HG02870 (cell line): ENCODE data around the gene OR6K6.

Experiments
- ATAC-seq: cut with Tn5 transposase; IDR thresholded peaks from one replicate; pipeline ENCODE4 v1.9.1; 2021; ENCODE audit warnings: mild to moderate bottlenecking, moderate library complexity; ENCODE audit not compliant: unreplicated experiment

Gene OR6K6

GRCh38 chr1:158754420-158754819 lies at the start of gene OR6K6:
OR6K6 (plus strand) TSS chr1:158754720; CDS start chr1:158754888, 168 bp downstream.
- no peak for ATAC-seq

- ATAC-seq: no peak
These were observed 48.4 kb upstream of the OR6K6 start for GRCh38 chr1:158706096-158706495.

DNA sequence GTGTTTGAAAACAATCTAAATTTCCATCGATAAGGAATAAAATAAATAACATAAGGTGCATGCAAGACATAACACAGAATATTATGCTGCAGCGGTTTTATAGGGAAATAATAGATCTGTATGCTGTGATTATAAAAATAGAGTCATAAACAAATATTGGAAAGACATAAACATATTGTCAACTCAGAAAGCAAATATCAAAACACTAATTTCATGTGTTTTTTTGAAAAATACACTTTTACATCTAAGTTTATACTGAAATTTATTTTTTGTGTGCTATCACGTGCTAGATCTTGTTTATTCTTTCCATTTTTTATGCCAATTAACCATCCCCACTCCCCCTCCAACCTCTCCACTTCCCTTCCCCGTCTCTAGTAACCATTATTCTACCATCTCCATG lies 43.4 kb upstream of the OR6K6 start:
- no peak for ATAC-seq

GRCh38 chr1:158714754-158715153 lies 39.8 kb upstream of the OR6K6 start:
- no peak for ATAC-seq

GRCh38 chr1:158716335-158716734 lies 38.2 kb upstream of the OR6K6 start:
- peak; percentile 51 for ATAC-seq

DNA sequence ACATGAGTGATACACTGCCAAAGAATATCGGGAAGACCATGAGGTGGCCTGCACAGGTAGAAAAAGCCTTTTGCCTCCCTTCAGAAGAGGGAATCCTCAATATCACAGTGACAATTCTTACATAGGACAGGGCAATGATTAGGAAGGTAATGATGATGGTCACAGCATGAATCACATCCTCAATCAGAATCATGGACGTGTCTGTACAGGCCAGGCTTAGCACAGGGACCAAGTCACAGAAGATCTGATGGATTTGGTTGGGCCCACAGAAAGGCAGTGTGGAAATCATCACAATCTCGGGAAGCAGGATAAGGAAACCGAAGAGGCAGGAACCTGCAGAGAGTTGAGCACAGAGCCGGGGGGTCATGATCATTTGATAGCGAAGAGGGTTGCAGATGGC lies 37.2 kb upstream of the OR6K6 start:
- ATAC-seq: no peak

DNA sequence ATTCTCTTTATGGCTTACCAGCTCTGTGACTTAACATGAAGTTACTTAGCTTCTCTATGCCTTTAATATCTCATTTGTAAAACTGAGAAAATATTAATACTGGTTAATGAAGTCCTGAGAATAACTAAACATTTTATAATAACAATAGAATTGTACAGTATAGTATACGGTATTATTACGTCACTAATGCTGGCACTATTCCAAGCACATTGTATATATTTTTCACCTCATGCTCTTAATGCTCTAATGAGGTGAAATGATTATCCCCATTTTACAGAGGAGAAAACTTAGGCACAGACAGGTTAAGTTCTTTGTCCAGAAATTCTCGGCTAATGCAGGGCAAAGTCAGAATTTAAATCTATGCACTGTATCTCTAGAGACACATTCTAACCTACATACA lies 34.9 kb upstream of the OR6K6 start:
- ATAC-seq: no peak

GRCh38 chr1:158720620-158721019 lies 33.9 kb upstream of the OR6K6 start, which contains the start of gene OR6K3:
OR6K3 (minus strand) TSS chr1:158720720; CDS start chr1:158718115, 2,605 bp downstream.
- no peak for ATAC-seq

DNA sequence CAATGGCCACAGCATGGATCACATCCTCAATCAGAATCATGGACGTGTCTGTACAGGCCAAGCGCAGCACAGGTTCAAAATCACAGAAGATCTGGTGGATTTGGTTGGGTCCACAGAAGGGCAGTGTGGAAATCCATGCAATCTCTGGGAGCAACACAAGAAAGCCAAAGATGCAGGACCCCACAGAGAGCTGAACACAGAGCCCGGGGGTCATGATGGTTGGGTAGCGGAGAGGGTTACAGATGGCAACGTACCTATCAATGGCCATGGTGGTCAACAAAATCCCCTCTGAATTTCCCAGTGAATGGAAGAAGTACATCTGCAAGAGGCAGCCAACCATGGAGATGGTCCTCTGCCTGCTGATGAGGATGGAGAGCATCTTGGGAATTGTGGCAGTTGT lies 30.1 kb upstream of the OR6K6 start:
- no peak for ATAC-seq

GRCh38 chr1:158728510-158729225 lies 25.9 kb upstream of the OR6K6 start:
- ATAC-seq: no peak

DNA sequence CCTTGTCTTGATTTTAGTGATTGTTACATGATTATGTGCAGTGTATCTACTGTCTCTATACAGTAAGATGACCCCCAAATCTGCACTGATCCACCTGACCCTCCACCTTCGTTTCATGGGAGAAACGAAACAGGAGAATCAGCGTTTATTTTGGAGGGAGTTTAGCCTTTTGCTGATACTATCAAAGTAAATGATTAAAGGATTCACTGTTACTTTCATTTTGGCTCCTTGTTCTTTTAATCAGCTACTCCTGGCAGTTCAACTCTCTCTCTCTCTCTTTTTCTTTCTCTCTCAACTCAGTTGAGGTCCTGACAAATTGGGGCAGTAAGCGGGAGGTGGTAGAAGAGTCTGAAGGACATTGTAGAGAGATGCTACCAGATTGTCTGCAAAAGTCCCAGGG lies 24.1 kb upstream of the OR6K6 start:
- ATAC-seq: no peak

- ATAC-seq: no peak
These were observed 22.8 kb upstream of the OR6K6 start for GRCh38 chr1:158731707-158732106.

GRCh38 chr1:158732524-158732923 lies 22.0 kb upstream of the OR6K6 start:
- no peak for ATAC-seq

GRCh38 chr1:158735848-158736247 lies 18.7 kb upstream of the OR6K6 start:
- no peak for ATAC-seq

- no peak for ATAC-seq
These were observed 2.3 kb upstream of the OR6K6 start for GRCh38 chr1:158752155-158752712.

DNA sequence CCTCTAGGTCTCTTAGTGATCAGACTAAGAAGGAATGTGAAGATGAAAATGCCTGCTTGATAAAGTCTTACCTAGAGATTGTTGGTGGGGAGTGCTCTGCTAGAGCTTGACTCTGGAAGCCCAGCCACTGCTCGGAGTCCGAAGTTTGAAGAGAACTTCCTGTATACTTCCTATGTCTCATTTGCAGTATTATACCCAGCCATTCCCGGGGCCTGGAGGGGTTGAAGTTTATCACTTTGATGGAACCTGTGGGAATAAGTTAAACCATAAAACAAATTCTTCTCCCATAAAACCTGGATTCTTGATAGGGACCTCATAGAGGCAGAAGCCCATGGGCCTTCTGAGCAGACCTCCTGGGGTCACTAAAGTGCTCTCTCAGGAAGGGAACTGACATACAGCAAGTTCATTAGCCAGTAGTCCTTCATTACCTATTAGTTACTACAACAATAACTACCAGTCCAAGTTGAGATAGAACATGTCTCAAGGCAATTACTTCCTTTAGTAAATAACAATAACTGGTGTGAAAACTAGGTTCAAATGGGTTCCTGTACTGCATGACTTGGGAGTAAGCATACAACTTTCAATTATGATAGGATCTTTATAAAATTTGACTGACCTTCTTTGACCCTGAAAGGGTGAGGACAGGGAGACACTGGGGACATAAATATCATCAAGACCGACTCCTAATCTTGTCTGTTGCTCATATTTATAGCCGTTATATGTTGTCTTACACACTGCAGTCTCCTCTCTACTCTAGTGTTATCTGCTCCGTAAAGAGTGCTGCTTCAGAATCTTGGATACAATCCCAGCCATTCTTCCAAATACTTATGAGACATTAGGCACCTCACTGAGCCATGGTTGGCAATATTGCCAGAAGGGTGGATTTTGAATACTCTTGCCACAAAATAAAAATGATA lies 17.7 kb downstream of the OR6K6 start, which contains the start of gene OR6N1:
Gene OR6N1 (minus strand): TSS at position 246 of the 917 bp plus-strand sequence. CDS start 5,513 bp downstream, outside the sequence.
- no peak for ATAC-seq

DNA sequence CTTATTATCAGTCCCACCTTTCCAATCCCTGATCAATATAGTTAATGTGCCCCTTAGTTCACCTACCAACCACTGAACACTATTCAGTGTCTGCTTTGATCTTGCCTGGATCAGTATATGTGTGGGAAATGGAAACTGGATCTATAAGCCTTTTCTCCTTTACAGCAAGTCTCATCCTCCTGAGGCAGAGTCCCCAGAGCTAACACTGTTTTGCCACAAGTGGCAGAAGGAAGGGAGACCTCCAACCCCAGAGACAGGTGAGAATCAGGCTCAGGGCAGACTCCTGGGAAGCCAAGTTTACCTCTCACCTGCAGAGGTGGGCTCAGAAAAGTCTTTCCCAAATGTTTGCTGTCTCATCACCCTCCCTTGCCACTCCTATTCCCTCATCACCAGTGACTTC lies 26.6 kb downstream of the OR6K6 start, which contains the start of gene OR6N2:
Gene OR6N2 (minus strand): TSS at position 101 of the 400 bp plus-strand sequence. CDS start 3,569 bp downstream, outside the sequence.
- no peak for ATAC-seq

DNA sequence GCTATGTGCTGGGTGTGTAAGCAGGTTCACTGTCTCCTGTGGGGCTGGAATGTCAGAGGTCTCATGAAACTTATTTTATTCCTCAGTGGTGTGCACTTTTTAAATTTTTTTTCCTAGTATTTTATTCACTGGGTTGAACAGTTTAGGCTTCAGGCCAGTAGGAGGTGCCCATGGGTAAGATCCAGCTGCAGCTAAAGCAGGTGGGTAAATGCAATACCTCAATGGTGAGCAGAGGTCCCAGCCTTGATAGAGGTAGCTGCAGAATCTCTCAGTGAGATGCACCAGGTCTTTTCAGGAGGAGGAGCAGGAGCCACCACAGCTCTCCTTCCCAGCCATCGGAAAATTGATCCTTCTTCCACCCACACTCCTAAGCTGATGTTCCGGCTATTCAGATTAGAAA lies 39.1 kb downstream of the OR6K6 start:
- no peak for ATAC-seq

DNA sequence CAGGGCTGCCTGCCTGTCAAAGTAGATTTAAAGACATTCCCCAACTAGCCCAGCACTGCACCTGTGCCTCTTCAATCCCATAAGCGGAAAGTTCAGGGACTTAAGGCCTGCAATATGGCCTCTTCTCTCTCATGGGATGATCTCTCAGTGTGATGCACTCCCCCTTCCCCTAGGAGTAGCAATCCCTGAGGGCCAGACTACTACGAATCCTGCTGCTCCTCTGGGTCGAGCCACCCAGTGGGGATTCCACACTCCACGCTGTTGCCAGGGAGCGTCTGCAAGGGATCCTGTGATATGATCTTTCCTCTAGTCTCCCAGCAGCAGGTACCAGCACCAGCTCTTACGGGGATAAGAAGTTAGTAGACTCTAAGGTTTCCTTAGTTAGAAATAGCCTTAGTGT lies 39.7 kb downstream of the OR6K6 start:
- ATAC-seq: no peak

GRCh38 chr1:158798531-158798930 lies 44.0 kb downstream of the OR6K6 start:
- ATAC-seq: no peak

DNA sequence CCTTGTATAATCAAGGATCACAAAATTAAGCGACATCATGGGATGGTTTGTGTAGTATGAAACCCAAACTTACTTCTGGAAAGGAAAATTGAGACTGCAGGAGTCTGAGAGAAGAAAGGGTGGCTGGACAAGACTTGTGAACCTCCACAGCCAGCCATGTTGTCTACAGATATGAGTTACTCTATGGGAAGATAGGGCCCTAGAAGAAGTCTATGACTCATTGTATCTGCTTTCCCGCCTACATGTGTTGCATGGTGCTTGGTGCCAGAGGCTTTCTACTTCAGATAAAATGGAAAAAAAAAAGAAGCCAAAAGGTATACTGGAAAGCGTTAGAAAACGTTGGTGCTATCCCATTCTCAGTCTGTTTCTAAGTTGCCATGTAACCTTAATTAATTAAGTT lies 45.2 kb downstream of the OR6K6 start:
- no peak for ATAC-seq
